ENCODE data around the gene DOK5. TPM values are rescaled to one million over a fixed set of nuclear protein-coding genes. Genes with fewer than 3 reads are reported as not detected.

DOK5 gene
- total and polyA plus RNA-seq, 2 experiments from 2014 or later, result 5.0 to 6.9 TPM

DNA sequence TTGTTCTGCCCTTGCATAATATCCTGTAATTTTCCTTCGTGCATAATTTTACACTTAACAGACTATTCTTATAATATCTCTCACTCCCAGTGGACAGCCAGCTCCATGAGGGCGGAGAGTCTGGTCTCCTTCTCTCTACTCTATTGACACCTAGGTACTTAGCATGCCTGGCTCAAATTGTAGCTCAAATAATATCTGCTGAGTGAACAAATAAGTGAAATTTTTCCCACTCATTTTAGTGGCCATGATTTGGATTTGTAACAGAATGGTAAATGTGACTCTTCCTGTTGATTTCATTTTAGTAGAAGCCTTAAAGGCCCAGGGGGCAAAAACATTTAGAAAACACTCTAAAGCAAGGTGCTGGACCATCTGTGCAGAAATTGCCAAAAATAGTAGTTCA, 7.8 kb upstream of the DOK5 start (continued):
- TF ChIP-seq, protein P1, sequence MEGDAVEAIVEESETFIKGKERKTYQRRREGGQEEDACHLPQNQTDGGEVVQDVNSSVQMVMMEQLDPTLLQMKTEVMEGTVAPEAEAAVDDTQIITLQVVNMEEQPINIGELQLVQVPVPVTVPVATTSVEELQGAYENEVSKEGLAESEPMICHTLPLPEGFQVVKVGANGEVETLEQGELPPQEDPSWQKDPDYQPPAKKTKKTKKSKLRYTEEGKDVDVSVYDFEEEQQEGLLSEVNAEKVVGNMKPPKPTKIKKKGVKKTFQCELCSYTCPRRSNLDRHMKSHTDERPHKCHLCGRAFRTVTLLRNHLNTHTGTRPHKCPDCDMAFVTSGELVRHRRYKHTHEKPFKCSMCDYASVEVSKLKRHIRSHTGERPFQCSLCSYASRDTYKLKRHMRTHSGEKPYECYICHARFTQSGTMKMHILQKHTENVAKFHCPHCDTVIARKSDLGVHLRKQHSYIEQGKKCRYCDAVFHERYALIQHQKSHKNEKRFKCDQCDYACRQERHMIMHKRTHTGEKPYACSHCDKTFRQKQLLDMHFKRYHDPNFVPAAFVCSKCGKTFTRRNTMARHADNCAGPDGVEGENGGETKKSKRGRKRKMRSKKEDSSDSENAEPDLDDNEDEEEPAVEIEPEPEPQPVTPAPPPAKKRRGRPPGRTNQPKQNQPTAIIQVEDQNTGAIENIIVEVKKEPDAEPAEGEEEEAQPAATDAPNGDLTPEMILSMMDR (conservative IDR thresholded peaks at IDR 0.05; ENCODE audit: low read depth in 2 of 2), result no peak
- no peak for TF ChIP-seq ZNF331 (CRISPR knock-in tag; IDR thresholded peaks at IDR 0.05; ENCODE audit: low read depth)
- TF ChIP-seq, protein P2, sequence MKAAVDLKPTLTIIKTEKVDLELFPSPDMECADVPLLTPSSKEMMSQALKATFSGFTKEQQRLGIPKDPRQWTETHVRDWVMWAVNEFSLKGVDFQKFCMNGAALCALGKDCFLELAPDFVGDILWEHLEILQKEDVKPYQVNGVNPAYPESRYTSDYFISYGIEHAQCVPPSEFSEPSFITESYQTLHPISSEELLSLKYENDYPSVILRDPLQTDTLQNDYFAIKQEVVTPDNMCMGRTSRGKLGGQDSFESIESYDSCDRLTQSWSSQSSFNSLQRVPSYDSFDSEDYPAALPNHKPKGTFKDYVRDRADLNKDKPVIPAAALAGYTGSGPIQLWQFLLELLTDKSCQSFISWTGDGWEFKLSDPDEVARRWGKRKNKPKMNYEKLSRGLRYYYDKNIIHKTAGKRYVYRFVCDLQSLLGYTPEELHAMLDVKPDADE (IDR thresholded peaks at IDR 0.05), result no peak
- TF ChIP-seq JUNB (IDR thresholded peaks at IDR 0.05; ENCODE audit: unreplicated experiment), result no peak
- TF ChIP-seq CREB1 (CRISPR knock-in tag; IDR thresholded peaks at IDR 0.05; ENCODE audit: low read depth), result no peak
- TF ChIP-seq EZH2 (IDR thresholded peaks at IDR 0.05; ENCODE audit: low read depth, unreplicated experiment), result no peak
- TF ChIP-seq, protein P3, sequence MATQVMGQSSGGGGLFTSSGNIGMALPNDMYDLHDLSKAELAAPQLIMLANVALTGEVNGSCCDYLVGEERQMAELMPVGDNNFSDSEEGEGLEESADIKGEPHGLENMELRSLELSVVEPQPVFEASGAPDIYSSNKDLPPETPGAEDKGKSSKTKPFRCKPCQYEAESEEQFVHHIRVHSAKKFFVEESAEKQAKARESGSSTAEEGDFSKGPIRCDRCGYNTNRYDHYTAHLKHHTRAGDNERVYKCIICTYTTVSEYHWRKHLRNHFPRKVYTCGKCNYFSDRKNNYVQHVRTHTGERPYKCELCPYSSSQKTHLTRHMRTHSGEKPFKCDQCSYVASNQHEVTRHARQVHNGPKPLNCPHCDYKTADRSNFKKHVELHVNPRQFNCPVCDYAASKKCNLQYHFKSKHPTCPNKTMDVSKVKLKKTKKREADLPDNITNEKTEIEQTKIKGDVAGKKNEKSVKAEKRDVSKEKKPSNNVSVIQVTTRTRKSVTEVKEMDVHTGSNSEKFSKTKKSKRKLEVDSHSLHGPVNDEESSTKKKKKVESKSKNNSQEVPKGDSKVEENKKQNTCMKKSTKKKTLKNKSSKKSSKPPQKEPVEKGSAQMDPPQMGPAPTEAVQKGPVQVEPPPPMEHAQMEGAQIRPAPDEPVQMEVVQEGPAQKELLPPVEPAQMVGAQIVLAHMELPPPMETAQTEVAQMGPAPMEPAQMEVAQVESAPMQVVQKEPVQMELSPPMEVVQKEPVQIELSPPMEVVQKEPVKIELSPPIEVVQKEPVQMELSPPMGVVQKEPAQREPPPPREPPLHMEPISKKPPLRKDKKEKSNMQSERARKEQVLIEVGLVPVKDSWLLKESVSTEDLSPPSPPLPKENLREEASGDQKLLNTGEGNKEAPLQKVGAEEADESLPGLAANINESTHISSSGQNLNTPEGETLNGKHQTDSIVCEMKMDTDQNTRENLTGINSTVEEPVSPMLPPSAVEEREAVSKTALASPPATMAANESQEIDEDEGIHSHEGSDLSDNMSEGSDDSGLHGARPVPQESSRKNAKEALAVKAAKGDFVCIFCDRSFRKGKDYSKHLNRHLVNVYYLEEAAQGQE (IDR thresholded peaks at IDR 0.05; ENCODE audit: unreplicated experiment), result no peak
- TF ChIP-seq NANOG (IDR thresholded peaks at IDR 0.05; ENCODE audit: borderline replicate concordance), result no peak

DNA sequence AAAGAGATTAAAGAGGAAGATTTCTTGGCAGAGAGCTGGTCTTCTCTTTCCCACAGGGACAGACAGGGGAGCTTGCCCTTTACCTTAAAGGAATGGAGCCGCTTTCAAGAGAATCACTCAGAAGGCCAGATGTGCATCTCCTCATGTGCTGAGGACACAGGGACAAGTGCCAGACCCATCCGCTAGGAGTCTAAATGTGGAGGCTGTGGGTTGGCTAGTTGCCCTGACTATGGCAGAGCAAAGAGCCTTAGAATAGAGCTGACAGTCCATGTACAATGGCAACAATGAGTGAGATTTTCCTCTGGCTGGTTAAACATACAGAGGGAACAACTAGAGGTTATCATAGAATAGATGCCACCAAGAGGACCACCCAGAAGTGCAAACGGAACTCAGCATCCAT, 7.3 kb upstream of the DOK5 start:
- Mint-ChIP-seq H3K27ac (no peak overlapping the region), H3K4me1 (peaks cover 5% of the 10 kb centered on the region; the same call in 2 of the 3 replicates), H3K36me3 (ENCODE audit: low read depth) (no peaks in the 10 kb centered on the region), H3K27me3 (ENCODE audit: insufficient read depth, low read depth, poor library complexity) (peaks cover 4% of the 10 kb centered on the region), H3K9me3 (no peaks in the 10 kb centered on the region), H3K4me3 (no peak overlapping the region)
- DNase-seq (ENCODE audit: low spot score), result no peak
- Histone ChIP-seq H3K36me3 (ENCODE audit: insufficient read depth) (no peaks in the 10 kb centered on the region), H3K79me2 (replicated peaks; ENCODE audit: insufficient read depth) (no peaks in the 10 kb centered on the region), H3K27me3 (ENCODE audit: insufficient read depth) (no peaks in the 10 kb centered on the region), H3K27ac (ENCODE audit: low read depth) (no peak overlapping the region), H3K4me1 (ENCODE audit: insufficient read depth) (no peaks in the 10 kb centered on the region), H3K4me3 (no peak overlapping the region), H2AFZ (peak overlapping the region; percentile 83), H3F3A (replicated peaks; ENCODE audit: low read depth) (no peaks in the 10 kb centered on the region), H4K20me1 (replicated peaks; ENCODE audit: insufficient read depth) (no peaks in the 10 kb centered on the region), H3K4me2 (no peak overlapping the region), H3K9me2 (ENCODE audit: insufficient read depth) (no peaks in the 10 kb centered on the region)
- no peak for ATAC-seq
- no peak for TF ChIP-seq EZH2 (IDR thresholded peaks at IDR 0.05; ENCODE audit: low read depth, unreplicated experiment)
- TF ChIP-seq EZH2phosphoT487 (IDR thresholded peaks at IDR 0.05; ENCODE audit: unreplicated experiment), result no peak
- TF ChIP-seq NANOG (IDR thresholded peaks at IDR 0.05; ENCODE audit: borderline replicate concordance), result no peak
- no peak for TF ChIP-seq JUNB (IDR thresholded peaks at IDR 0.05; ENCODE audit: unreplicated experiment)
- TF ChIP-seq, protein P3 (IDR thresholded peaks at IDR 0.05; ENCODE audit: unreplicated experiment), result no peak
- TF ChIP-seq ZNF114 (CRISPR knock-in tag; IDR thresholded peaks at IDR 0.05), result no peak

All from GM23338 (cell line).